Keratinocyte (primary cell): ENCODE results near the gene LIME1. TPM values are rescaled to one million over a fixed set of nuclear protein-coding genes. Genes with fewer than 3 reads are reported as not detected.

Experiments
- DNase-seq: peaks from one replicate; pipeline ENCODE4 v3.0.0-alpha.2; 2011; ENCODE audit warnings: low read depth, missing footprints, low spot score
- FAIRE-seq: peaks from 2 replicates; lab custom pipeline; 2011; peaks lifted over from hg19 to GRCh38; lab: Jason Lieb, UNC
- H2AFZ ChIP-seq: 2 replicates; pipeline ENCODE4 v1.6.0; 2012; ENCODE audit warnings: low read length, control low read depth, inconsistent platforms; ENCODE audit not compliant: control insufficient read depth
- H3K27ac ChIP-seq: 2 replicates; pipeline ENCODE4 v1.5.1; 2011; ENCODE audit warnings: low read length; ENCODE audit not compliant: control insufficient read depth, insufficient read depth
- H3K27me3 ChIP-seq: 3 replicates; pipeline ENCODE4 v1.6.0; 2011; ENCODE audit warnings: low read length; ENCODE audit not compliant: control insufficient read depth, insufficient read depth; ENCODE audit errors: extremely low read depth
- H3K36me3 ChIP-seq, 2 experiments: 2 replicates in 1 of 2; 3 replicates in 1 of 2; pipeline ENCODE4 v1.5.1; 2011; ENCODE audit warnings: low read length in 2 of 2, mild to moderate bottlenecking in 1 of 2; ENCODE audit not compliant: control insufficient read depth in 2 of 2, insufficient read depth in 2 of 2; ENCODE audit errors: extremely low read depth in 1 of 2
- H3K4me1 ChIP-seq: 3 replicates; pipeline ENCODE4 v1.5.1; 2011; ENCODE audit warnings: low read length; ENCODE audit not compliant: control insufficient read depth, insufficient read depth; ENCODE audit errors: extremely low read depth
- H3K4me2 ChIP-seq: 3 replicates; pipeline ENCODE4 v1.6.0; 2011; ENCODE audit warnings: low read depth, low read length; ENCODE audit not compliant: control insufficient read depth, insufficient read depth; ENCODE audit errors: extremely low read depth
- H3K4me3 ChIP-seq, 3 experiments: fragments of 200-600 bp in 1 of 3; sonication (generic) in 1 of 3; 2 replicates in 2 of 3; 3 replicates in 1 of 3; pipeline ENCODE4 v1.5.1; 2011 to 2016; ENCODE audit warnings: low read length in 3 of 3, mild to moderate bottlenecking in 3 of 3, control low read depth in 2 of 3, inconsistent platforms in 1 of 3, low read depth in 1 of 3, mixed read lengths in 1 of 3, mixed run types in 1 of 3, moderate library complexity in 1 of 3; ENCODE audit not compliant: control insufficient read depth in 2 of 3, insufficient read depth in 2 of 3; ENCODE audit errors: extremely low read depth in 1 of 3
- H3K79me2 ChIP-seq: 2 replicates; pipeline ENCODE4 v1.6.0; 2012; ENCODE audit warnings: low read length; ENCODE audit not compliant: control insufficient read depth, insufficient read depth
- H3K9ac ChIP-seq: 3 replicates; pipeline ENCODE4 v1.6.0; 2011; ENCODE audit warnings: low read length; ENCODE audit not compliant: control insufficient read depth, insufficient read depth; ENCODE audit errors: extremely low read depth
- H3K9me1 ChIP-seq: 3 replicates; pipeline ENCODE4 v1.6.0; 2011; ENCODE audit warnings: low read length; ENCODE audit not compliant: control insufficient read depth, insufficient read depth; ENCODE audit errors: extremely low read depth
- H3K9me3 ChIP-seq: 2 replicates; pipeline ENCODE4 v1.5.1; 2012; ENCODE audit warnings: low read depth, low read length; ENCODE audit not compliant: control insufficient read depth
- H4K20me1 ChIP-seq: 3 replicates; pipeline ENCODE4 v1.6.0; 2011; ENCODE audit warnings: low read length; ENCODE audit not compliant: control insufficient read depth, insufficient read depth; ENCODE audit errors: extremely low read depth
- CTCF ChIP-seq, 3 experiments: IDR thresholded peaks in 1 of 3; conservative IDR thresholded peaks in 1 of 3; optimal IDR thresholded peaks in 1 of 3; 2 replicates in 2 of 3; 3 replicates in 1 of 3; pipeline versions ENCODE3 to v1.5.1; 2011; ENCODE audit warnings: low read length in 3 of 3, mild to moderate bottlenecking in 3 of 3, moderate library complexity in 2 of 3, control low read depth in 1 of 3, inconsistent platforms in 1 of 3; ENCODE audit not compliant: insufficient read depth in 2 of 3; ENCODE audit errors: extremely low read depth in 1 of 3
- EZH2 ChIP-seq: IDR thresholded peaks from one replicate; pipeline ENCODE4 v1.6.1; 2012; ENCODE audit warnings: inconsistent platforms, mild to moderate bottlenecking, low read length, moderate library complexity
- dilution Hi-C: fragments of 300-500 bp; cut with MboI; formaldehyde crosslinking; loops from one replicate; pipeline ENCODE4 v1.7.0; 2020; ENCODE audit warnings: low sequenced_read_pairs; ENCODE audit not compliant: extremely low pct_ligation_motif_present
- polyA plus RNA-seq, 5 experiments: library from polyadenylated mRNA; depleted of rRNA in 3 of 5; stranded (reverse) in 3 of 5; stranded (forward) in 1 of 5; unstranded in 1 of 5; fragments of >200 nt; gene quantifications; 1 replicate in 1 of 5; 2 replicates in 3 of 5; 3 replicates in 1 of 5; pipeline versions ENCODE4 v1.2.1 to v1.2.3, GENCODE V29; 2011 to 2012; ENCODE audit warnings: missing spikeins in 2 of 5, low read depth in 1 of 5, low replicate concordance in 1 of 5

LIME1 gene
- polyA plus RNA-seq, 1 donor (not counting 4 experiments of a cell fraction or from before 2014, with no cell fraction given), result 0.75 TPM

GRCh38 chr20:63693083-63693732, 43.3 kb upstream of the LIME1 start:
- TF ChIP-seq CTCF (optimal IDR thresholded peaks at IDR 0.05 in 1 of 3, IDR thresholded peaks at IDR 0.05 in 1 of 3, conservative IDR thresholded peaks at IDR 0.05 in 1 of 3; ENCODE audit: extremely low read depth in 1 of 3, insufficient read depth in 2 of 3, low read length in 3 of 3) (no peak), EZH2 (no peak)
- H3K27me3 ChIP-seq, result no peaks in the 10 kb centered on the region
- FAIRE-seq (no peak), DNase-seq (no peak)
- H3K27ac ChIP-seq, result no peak overlapping the region
- no peaks in the 10 kb centered on the region for H4K20me1 ChIP-seq
- H3K36me3 ChIP-seq, result peaks cover 0 to 8% of the 10 kb centered on the region in 2 experiments
- no peak overlapping the region for H3K9ac ChIP-seq
- no peaks in the 10 kb centered on the region for H3K9me3 ChIP-seq
- dilution Hi-C loops, result no loop called here
- H3K4me1 ChIP-seq, result peaks cover 40% of the 10 kb centered on the region
- H3K4me3 ChIP-seq, result no peak overlapping the region
- H3K9me1 ChIP-seq, result no peaks in the 10 kb centered on the region
- no peak overlapping the region for H3K4me2 ChIP-seq
- no peak overlapping the region for H2AFZ ChIP-seq
- peaks cover 16% of the 10 kb centered on the region for H3K79me2 ChIP-seq

GRCh38 chr20:63693733-63694583, 42.5 kb upstream of the LIME1 start:
- Histone ChIP-seq H2AFZ (no peak overlapping the region), H3K4me1 (peaks cover 46% of the 10 kb centered on the region), H3K27ac (no peak overlapping the region), H3K4me3 (no peak overlapping the region), H4K20me1 (no peaks in the 10 kb centered on the region), H3K4me2 (no peak overlapping the region), H3K36me3 (peaks cover 0 to 8% of the 10 kb centered on the region in 2 experiments), H3K27me3 (no peaks in the 10 kb centered on the region), H3K9me3 (no peaks in the 10 kb centered on the region), H3K79me2 (peaks cover 16% of the 10 kb centered on the region), H3K9ac (no peak overlapping the region), H3K9me1 (no peaks in the 10 kb centered on the region)
- DNase-seq (no peak), FAIRE-seq (no peak)
- TF ChIP-seq EZH2, result no peak
- no peak for TF ChIP-seq CTCF (optimal IDR thresholded peaks at IDR 0.05 in 1 of 3, IDR thresholded peaks at IDR 0.05 in 1 of 3, conservative IDR thresholded peaks at IDR 0.05 in 1 of 3; ENCODE audit: extremely low read depth in 1 of 3, insufficient read depth in 2 of 3, low read length in 3 of 3)
- dilution Hi-C loops, result no loop called here
